HG03460 (cell line): ENCODE measurements around the gene UBE2L5.

ENCODE experiments used
- ATAC-seq: cut with Tn5 transposase; IDR thresholded peaks from one replicate; pipeline ENCODE4 v1.9.1; 2021; ENCODE audit not compliant: unreplicated experiment

The UBE2L5 gene

GRCh38 chr13:30466841-30467252 lies 44.6 kb downstream of the UBE2L5 start:
- no peak for ATAC-seq

GRCh38 chr13:30473675-30474074 lies 51.4 kb downstream of the UBE2L5 start:
- ATAC-seq, result no peak

- ATAC-seq, result no peak
These were observed 55.3 kb downstream of the UBE2L5 start for GRCh38 chr13:30477346-30478195.
